Measurements from ENCODE around the gene CHRNE.

DNA sequence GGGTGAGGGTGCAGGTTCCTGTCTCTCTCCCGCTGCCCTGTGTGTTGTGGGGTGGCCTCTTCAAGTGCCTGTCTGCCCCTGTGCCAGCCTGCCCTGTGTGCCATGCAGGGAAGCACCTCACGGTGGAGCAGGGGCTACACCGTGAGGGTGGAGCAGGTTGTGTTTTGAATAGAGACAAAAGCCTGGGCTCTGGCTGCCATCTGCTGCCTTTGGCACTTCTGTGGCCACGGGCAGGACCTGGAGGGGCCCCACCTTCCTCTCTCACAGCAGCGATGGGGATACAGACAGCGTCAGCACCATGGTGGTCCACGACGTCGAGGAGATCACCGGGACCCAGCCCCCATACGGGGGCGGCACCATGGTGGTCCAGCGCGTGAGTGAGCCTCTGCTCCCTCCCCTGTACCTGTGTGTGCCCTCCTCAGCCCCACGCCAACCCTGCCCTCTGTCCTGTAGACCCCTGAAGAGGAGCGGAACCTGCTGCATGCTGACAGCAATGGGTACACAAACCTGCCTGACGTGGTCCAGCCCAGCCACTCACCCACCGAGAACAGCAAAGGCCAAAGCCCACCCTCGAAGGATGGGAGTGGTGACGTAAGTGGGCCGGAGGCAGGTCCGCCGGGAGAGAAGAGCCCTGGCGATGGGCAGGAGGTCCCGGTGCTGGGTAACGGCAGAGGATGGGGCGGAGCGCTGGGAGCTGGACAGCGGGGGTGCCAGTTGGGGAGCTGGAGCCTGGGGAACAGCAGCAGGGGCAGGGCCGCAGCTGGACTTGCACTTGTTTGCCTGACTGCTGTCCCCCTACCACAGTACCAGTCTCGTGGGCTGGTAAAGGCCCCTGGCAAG is 9.0 kb downstream of the CHRNE start:
- TF ChIP-seq, protein P1, sequence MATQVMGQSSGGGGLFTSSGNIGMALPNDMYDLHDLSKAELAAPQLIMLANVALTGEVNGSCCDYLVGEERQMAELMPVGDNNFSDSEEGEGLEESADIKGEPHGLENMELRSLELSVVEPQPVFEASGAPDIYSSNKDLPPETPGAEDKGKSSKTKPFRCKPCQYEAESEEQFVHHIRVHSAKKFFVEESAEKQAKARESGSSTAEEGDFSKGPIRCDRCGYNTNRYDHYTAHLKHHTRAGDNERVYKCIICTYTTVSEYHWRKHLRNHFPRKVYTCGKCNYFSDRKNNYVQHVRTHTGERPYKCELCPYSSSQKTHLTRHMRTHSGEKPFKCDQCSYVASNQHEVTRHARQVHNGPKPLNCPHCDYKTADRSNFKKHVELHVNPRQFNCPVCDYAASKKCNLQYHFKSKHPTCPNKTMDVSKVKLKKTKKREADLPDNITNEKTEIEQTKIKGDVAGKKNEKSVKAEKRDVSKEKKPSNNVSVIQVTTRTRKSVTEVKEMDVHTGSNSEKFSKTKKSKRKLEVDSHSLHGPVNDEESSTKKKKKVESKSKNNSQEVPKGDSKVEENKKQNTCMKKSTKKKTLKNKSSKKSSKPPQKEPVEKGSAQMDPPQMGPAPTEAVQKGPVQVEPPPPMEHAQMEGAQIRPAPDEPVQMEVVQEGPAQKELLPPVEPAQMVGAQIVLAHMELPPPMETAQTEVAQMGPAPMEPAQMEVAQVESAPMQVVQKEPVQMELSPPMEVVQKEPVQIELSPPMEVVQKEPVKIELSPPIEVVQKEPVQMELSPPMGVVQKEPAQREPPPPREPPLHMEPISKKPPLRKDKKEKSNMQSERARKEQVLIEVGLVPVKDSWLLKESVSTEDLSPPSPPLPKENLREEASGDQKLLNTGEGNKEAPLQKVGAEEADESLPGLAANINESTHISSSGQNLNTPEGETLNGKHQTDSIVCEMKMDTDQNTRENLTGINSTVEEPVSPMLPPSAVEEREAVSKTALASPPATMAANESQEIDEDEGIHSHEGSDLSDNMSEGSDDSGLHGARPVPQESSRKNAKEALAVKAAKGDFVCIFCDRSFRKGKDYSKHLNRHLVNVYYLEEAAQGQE (IDR thresholded peaks at IDR 0.05; ENCODE audit: low read depth): no peak
- TF ChIP-seq TEAD4 (IDR thresholded peaks at IDR 0.05): no peak
- TF ChIP-seq EP300 (IDR thresholded peaks at IDR 0.05; ENCODE audit: borderline replicate concordance): no peak
- no peak for TF ChIP-seq TCF12 (IDR thresholded peaks at IDR 0.05; ENCODE audit: low read depth)
- no peak for TF ChIP-seq FOXM1 (IDR thresholded peaks at IDR 0.05; ENCODE audit: borderline replicate concordance, low read depth)
- no peak for TF ChIP-seq NFIC (IDR thresholded peaks at IDR 0.05)
- no peak for TF ChIP-seq TAF1 (IDR thresholded peaks at IDR 0.05; ENCODE audit: low read depth)
- no peak for TF ChIP-seq YY1 (IDR thresholded peaks at IDR 0.05; ENCODE audit: low read depth)
- TF ChIP-seq, protein P2, sequence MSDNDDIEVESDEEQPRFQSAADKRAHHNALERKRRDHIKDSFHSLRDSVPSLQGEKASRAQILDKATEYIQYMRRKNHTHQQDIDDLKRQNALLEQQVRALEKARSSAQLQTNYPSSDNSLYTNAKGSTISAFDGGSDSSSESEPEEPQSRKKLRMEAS (IDR thresholded peaks at IDR 0.05): no peak
- no peak for TF ChIP-seq EGR1 (IDR thresholded peaks at IDR 0.05)
- TF ChIP-seq ZBTB7A (IDR thresholded peaks at IDR 0.05; ENCODE audit: low read depth): no peak

Measured in Ishikawa (cell line).